ENCODE measurements around the gene USP47. TPM values are rescaled to one million over a fixed set of nuclear protein-coding genes. Genes with fewer than 3 reads are reported as not detected.

Gene USP47
- total RNA-seq, 3 donors from 2014 or later (not counting 1 experiment from before 2014, with no cell fraction given), result 102 to 108 (median 107) TPM

DNA sequence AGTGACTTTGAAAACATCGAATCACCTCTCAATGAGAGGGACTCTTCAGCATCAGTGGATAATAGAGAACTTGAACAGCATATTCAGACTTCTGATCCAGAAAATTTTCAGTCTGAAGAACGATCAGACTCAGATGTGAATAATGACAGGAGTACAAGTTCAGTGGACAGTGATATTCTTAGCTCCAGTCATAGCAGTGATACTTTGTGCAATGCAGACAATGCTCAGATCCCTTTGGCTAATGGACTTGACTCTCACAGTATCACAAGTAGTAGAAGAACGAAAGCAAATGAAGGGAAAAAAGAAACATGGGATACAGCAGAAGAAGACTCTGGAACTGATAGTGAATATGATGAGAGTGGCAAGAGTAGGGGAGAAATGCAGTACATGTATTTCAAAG is 100.9 kb downstream of the USP47 start:
- TF ChIP-seq, protein P1, sequence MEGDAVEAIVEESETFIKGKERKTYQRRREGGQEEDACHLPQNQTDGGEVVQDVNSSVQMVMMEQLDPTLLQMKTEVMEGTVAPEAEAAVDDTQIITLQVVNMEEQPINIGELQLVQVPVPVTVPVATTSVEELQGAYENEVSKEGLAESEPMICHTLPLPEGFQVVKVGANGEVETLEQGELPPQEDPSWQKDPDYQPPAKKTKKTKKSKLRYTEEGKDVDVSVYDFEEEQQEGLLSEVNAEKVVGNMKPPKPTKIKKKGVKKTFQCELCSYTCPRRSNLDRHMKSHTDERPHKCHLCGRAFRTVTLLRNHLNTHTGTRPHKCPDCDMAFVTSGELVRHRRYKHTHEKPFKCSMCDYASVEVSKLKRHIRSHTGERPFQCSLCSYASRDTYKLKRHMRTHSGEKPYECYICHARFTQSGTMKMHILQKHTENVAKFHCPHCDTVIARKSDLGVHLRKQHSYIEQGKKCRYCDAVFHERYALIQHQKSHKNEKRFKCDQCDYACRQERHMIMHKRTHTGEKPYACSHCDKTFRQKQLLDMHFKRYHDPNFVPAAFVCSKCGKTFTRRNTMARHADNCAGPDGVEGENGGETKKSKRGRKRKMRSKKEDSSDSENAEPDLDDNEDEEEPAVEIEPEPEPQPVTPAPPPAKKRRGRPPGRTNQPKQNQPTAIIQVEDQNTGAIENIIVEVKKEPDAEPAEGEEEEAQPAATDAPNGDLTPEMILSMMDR (IDR thresholded peaks at IDR 0.05), result no peak
- no peak overlapping the region for H3K27ac Mint-ChIP-seq
- no peaks in the 10 kb centered on the region for H3K9me3 Mint-ChIP-seq
- Histone ChIP-seq H3K36me3 (ENCODE audit: control insufficient read depth, insufficient read depth, low read length) (peaks cover 96% of the 10 kb centered on the region), H3K4me1 (ENCODE audit: control insufficient read depth, insufficient read depth, low read length) (no peaks in the 10 kb centered on the region), H3K27me3 (ENCODE audit: control insufficient read depth, insufficient read depth, low read length) (no peaks in the 10 kb centered on the region), H3K9me3 (ENCODE audit: control insufficient read depth, insufficient read depth, low read length) (no peaks in the 10 kb centered on the region), H3K27ac (ENCODE audit: low read length) (no peak overlapping the region), H3K4me3 (ENCODE audit: low read length) (no peak overlapping the region)
- intact Hi-C loops (cut with micrococcal nuclease), result no loop called here
- 96% methylated on average over 3 of the region's 3 CpGs for WGBS (ENCODE audit: insufficient coverage)
- no peak overlapping the region for H3K4me3 Mint-ChIP-seq
- H3K36me3 Mint-ChIP-seq, result peaks cover 31% of the 10 kb centered on the region
- DNase-seq, result no peak
- ATAC-seq, result no peak
- peaks cover 5% of the 10 kb centered on the region in 2 donors for H3K4me1 Mint-ChIP-seq
- no peaks in the 10 kb centered on the region for H3K27me3 Mint-ChIP-seq (ENCODE audit: low read depth in 2 of 2)

DNA sequence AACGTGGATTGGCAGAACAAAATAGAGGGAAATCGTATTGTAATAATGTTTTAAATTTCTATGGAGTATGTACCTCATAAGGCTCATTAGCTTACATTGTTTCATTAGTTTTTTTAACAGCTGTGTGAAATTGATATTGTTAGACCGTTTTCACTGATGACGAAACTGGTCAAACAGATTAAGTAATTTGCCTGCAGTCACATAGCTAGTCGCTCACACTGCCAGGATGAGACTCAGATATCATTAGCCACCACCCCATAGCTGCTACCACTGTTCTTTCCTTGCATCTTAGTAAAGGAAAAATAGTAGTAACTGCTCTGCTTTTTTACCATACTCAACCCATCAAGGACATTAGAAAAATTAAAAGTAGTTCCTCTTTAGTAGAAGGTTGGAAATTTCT is 102.7 kb downstream of the USP47 start:
- no peaks in the 10 kb centered on the region for H3K4me1 ChIP-seq (ENCODE audit: control insufficient read depth, insufficient read depth, low read length)
- intact Hi-C loops (cut with micrococcal nuclease), result no loop called here
- no peaks in the 10 kb centered on the region for H3K27me3 ChIP-seq (ENCODE audit: control insufficient read depth, insufficient read depth, low read length)
- ATAC-seq, result no peak
- Mint-ChIP-seq H3K36me3 (peaks cover 24% of the 10 kb centered on the region), H3K4me1 (peaks cover 5% of the 10 kb centered on the region in 2 donors), H3K9me3 (no peaks in the 10 kb centered on the region), H3K4me3 (no peak overlapping the region), H3K27me3 (ENCODE audit: low read depth in 2 of 2) (no peaks in the 10 kb centered on the region), H3K27ac (no peak overlapping the region)
- TF ChIP-seq, protein P1 (IDR thresholded peaks at IDR 0.05), result no peak
- peaks cover 96% of the 10 kb centered on the region for H3K36me3 ChIP-seq (ENCODE audit: control insufficient read depth, insufficient read depth, low read length)
- H3K4me3 ChIP-seq (ENCODE audit: low read length), result no peak overlapping the region
- H3K27ac ChIP-seq (ENCODE audit: low read length), result no peak overlapping the region
- DNase-seq, result no peak
- WGBS (ENCODE audit: insufficient coverage), result 96% methylated on average over 4 of the region's 5 CpGs
- no peaks in the 10 kb centered on the region for H3K9me3 ChIP-seq (ENCODE audit: control insufficient read depth, insufficient read depth, low read length)

DNA sequence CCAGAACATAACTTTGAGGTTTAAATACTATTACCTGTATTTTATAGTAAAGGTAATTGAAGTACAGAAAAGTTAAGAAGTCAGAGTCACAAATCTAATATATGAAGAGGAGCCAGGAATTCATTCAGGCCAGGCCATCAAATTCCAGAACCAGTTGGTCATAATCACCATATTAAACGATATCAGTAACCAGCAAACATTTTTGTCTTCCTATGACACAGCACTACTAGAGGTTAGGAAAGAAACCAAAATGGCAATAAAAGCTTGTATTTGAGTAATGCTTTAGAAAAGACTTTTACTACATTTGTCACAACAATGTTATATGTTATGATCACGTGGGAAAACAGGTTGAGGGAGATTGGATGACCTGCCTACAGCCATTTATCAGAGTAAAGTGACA is 104.4 kb downstream of the USP47 start:
- ATAC-seq (no peak), DNase-seq (no peak)
- intact Hi-C loops (cut with micrococcal nuclease), result no loop called here
- Histone ChIP-seq H3K4me3 (ENCODE audit: low read length) (no peak overlapping the region), H3K27ac (ENCODE audit: low read length) (no peak overlapping the region), H3K4me1 (ENCODE audit: control insufficient read depth, insufficient read depth, low read length) (no peaks in the 10 kb centered on the region), H3K36me3 (ENCODE audit: control insufficient read depth, insufficient read depth, low read length) (peaks cover 96% of the 10 kb centered on the region), H3K9me3 (ENCODE audit: control insufficient read depth, insufficient read depth, low read length) (no peaks in the 10 kb centered on the region), H3K27me3 (ENCODE audit: control insufficient read depth, insufficient read depth, low read length) (no peaks in the 10 kb centered on the region)
- H3K27me3 Mint-ChIP-seq (ENCODE audit: low read depth in 2 of 2), result no peaks in the 10 kb centered on the region
- H3K9me3 Mint-ChIP-seq, result no peaks in the 10 kb centered on the region
- H3K36me3 Mint-ChIP-seq, result peaks cover 34% of the 10 kb centered on the region
- TF ChIP-seq, protein P1 (IDR thresholded peaks at IDR 0.05), result no peak
- H3K4me1 Mint-ChIP-seq, result peaks cover 5% of the 10 kb centered on the region in 2 donors
- WGBS (ENCODE audit: insufficient coverage), result 100% methylated on average over 2 of the region's 2 CpGs
- H3K4me3 Mint-ChIP-seq, result no peak overlapping the region
- no peak overlapping the region for H3K27ac Mint-ChIP-seq

DNA sequence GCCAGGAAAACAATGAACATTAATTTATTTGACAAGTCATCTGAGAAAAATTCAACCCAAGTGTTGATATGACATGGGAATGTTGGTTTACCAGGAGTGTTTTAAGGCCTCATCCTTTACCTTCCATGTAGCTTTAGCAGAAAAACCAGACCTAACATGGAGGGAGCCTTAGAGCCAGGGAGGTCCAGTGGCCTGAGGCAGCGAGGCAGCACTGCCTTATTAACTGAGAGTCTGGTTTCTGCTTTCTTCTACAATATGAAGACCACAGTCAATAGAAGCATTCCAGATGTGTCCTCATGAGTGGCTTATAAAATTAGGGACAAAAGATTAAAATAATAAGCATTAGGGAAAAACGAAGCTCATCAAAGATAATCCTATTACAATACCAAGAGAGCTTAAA is 105.1 kb downstream of the USP47 start:
- ATAC-seq, result no peak
- WGBS (ENCODE audit: insufficient coverage), result 100% methylated on average over 2 of the region's 2 CpGs
- TF ChIP-seq, protein P1 (IDR thresholded peaks at IDR 0.05), result no peak
- H3K27ac Mint-ChIP-seq, result no peak overlapping the region
- no peak overlapping the region for H3K4me3 ChIP-seq (ENCODE audit: low read length)
- H3K4me1 ChIP-seq (ENCODE audit: control insufficient read depth, insufficient read depth, low read length), result no peaks in the 10 kb centered on the region
- DNase-seq, result no peak
- no peaks in the 10 kb centered on the region for H3K27me3 Mint-ChIP-seq (ENCODE audit: low read depth in 2 of 2)
- no peak overlapping the region for H3K27ac ChIP-seq (ENCODE audit: low read length)
- peaks cover 5% of the 10 kb centered on the region in 2 donors for H3K4me1 Mint-ChIP-seq
- no peaks in the 10 kb centered on the region for H3K9me3 ChIP-seq (ENCODE audit: control insufficient read depth, insufficient read depth, low read length)
- peaks cover 96% of the 10 kb centered on the region for H3K36me3 ChIP-seq (ENCODE audit: control insufficient read depth, insufficient read depth, low read length)
- H3K27me3 ChIP-seq (ENCODE audit: control insufficient read depth, insufficient read depth, low read length), result no peaks in the 10 kb centered on the region
- H3K9me3 Mint-ChIP-seq, result no peaks in the 10 kb centered on the region
- peaks cover 39% of the 10 kb centered on the region for H3K36me3 Mint-ChIP-seq
- intact Hi-C loops (cut with micrococcal nuclease), result no loop called here
- H3K4me3 Mint-ChIP-seq, result no peak overlapping the region

Measured in natural killer cell (primary cell).